Measurements from ENCODE around the gene RBM4. TPM values are rescaled to one million over a fixed set of nuclear protein-coding genes. Genes with fewer than 3 reads are reported as not detected.

The RBM4 gene
- total and polyA plus RNA-seq, 4 donors: 93.0 to 204 (median 169) TPM

DNA sequence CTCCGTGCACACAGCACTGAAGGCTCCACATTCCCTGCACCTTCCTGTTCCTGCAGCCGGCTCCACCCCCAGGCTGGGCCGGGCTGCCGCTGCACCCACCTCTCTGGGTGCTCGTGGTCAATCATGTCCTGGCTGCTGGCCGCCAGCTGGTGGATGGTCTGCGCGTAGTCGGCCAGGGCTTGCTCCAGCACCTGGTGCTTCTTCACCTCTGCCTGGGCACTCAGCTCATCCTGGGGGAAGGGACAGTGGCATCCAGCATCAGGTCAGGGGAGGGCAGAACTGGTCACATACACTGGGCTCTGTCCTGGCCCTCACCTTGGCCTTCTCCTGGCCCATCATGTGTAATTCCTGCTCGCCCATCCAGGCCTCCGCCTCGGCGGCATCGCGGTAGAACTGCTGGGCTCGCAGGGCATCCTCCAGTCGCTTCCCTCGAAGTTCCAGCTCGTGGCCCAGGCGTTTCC, 54.4 kb downstream of the RBM4 start:
- Histone ChIP-seq H3K4me1 (ENCODE audit: control insufficient read depth, insufficient read depth, low read length) (peaks cover 9% of the 10 kb centered on the region), H3K4me3 (ENCODE audit: low read depth, low read length) (no peak overlapping the region), H3K36me3 (ENCODE audit: control insufficient read depth, insufficient read depth, low read length) (peaks cover 92% of the 10 kb centered on the region), H3K9me3 (ENCODE audit: control insufficient read depth, insufficient read depth, low read length) (no peaks in the 10 kb centered on the region), H3K27ac (ENCODE audit: low read depth, low read length) (no peak overlapping the region), H3K27me3 (ENCODE audit: control insufficient read depth, insufficient read depth, low read length) (no peaks in the 10 kb centered on the region)
- DNase-seq (ENCODE audit: low read depth in 4 of 6, low spot score in 6 of 6): no peak
- 94% methylated on average over 20 of the region's 20 CpGs for WGBS (ENCODE audit: insufficient coverage)

DNA sequence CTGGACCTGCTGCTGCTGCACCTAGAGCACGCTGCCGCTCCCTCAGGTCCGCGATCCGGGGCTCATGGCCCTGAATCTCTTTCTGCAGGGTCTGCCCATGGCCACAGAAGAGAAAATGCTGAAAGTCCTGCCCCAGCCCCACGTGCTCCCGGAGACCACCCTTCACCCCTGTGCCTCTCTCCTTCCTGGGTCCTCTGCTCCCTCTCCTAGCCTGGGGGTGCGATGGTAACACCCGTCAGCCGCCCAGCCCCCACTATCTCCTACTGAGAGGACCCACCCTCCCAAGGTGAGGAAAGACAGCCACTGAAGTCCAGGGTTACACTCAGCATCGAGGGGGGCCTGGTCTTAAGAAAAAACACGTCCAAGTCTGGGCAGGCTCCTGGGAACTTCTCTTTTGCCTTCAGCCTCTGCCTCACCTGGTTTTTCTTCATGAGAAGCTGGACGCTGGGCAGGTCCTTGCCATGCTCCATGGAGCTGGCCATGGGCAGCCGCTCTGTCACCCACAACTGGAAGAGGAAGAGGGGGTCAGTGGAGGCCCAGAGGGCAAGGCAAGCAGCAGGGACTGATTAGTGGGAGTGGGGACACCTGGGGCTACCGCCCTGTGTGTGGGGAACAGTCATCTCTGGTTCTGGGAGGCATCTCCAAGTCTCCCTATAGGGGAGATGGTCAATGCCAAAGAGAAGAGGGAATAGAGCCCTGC, 55.0 kb downstream of the RBM4 start:
- H3K27ac ChIP-seq (ENCODE audit: low read depth, low read length): no peak overlapping the region
- H3K36me3 ChIP-seq (ENCODE audit: control insufficient read depth, insufficient read depth, low read length): peaks cover 91% of the 10 kb centered on the region
- H3K27me3 ChIP-seq (ENCODE audit: control insufficient read depth, insufficient read depth, low read length): no peaks in the 10 kb centered on the region
- H3K4me3 ChIP-seq (ENCODE audit: low read depth, low read length): no peak overlapping the region
- no peaks in the 10 kb centered on the region for H3K9me3 ChIP-seq (ENCODE audit: control insufficient read depth, insufficient read depth, low read length)
- DNase-seq (ENCODE audit: low read depth in 4 of 6, low spot score in 6 of 6): no peak
- H3K4me1 ChIP-seq (ENCODE audit: control insufficient read depth, insufficient read depth, low read length): peaks cover 9% of the 10 kb centered on the region
- WGBS (ENCODE audit: insufficient coverage): 96% methylated on average over 14 of the region's 15 CpGs

DNA sequence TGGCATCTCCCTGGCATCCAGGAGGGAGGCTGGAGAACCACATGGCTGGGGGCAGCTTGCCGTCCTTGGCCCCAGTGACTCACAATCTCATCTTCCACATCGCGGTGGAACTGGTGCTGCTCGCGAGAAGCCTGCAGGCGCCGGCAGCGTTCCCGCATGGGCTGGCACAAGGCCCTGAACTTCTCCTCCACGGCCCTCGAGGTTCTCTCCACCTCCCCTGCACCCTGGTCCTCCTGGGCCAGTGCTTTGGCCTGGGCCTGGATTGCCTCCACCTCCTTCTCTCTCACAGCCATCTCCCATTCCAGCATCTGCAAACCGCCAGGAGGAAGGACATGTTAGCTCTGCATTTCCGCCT, 55.5 kb downstream of the RBM4 start:
- H3K27ac ChIP-seq (ENCODE audit: low read depth, low read length): no peak overlapping the region
- WGBS (ENCODE audit: insufficient coverage): 97% methylated on average over 13 of the region's 13 CpGs
- no peak overlapping the region for H3K4me3 ChIP-seq (ENCODE audit: low read depth, low read length)
- H3K27me3 ChIP-seq (ENCODE audit: control insufficient read depth, insufficient read depth, low read length): no peaks in the 10 kb centered on the region
- H3K4me1 ChIP-seq (ENCODE audit: control insufficient read depth, insufficient read depth, low read length): peaks cover 9% of the 10 kb centered on the region
- H3K36me3 ChIP-seq (ENCODE audit: control insufficient read depth, insufficient read depth, low read length): peaks cover 91% of the 10 kb centered on the region
- no peaks in the 10 kb centered on the region for H3K9me3 ChIP-seq (ENCODE audit: control insufficient read depth, insufficient read depth, low read length)
- no peak for DNase-seq (ENCODE audit: low read depth in 4 of 6, low spot score in 6 of 6)

DNA sequence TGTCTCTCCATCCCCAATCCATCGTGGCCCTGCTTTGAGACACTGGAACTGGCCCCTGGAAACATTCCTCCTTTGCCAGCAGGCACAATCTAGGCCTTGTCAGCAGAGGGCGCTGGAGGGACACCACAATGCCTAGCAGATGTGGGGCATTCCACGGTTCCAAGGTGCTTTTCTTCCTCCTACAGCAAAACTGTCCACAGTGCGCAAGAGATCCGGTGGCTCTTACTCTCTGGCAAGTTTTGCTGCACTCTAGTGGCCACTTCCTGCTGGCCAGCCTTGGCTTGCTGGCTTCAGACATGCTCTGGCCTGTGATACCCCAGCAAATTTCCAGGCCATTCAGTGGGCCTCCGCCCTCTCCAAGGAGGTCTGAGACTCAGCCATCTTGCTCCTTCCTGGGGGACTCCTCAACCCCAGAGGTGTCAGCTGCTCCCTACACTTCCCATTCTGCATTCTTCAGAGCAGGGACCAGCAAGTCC, 56.3 kb downstream of the RBM4 start:
- 18% methylated on average over 6 of the region's 6 CpGs for WGBS (ENCODE audit: insufficient coverage)
- Histone ChIP-seq H3K27me3 (ENCODE audit: control insufficient read depth, insufficient read depth, low read length) (no peaks in the 10 kb centered on the region), H3K36me3 (ENCODE audit: control insufficient read depth, insufficient read depth, low read length) (peaks cover 91% of the 10 kb centered on the region), H3K27ac (ENCODE audit: low read depth, low read length) (no peak overlapping the region), H3K9me3 (ENCODE audit: control insufficient read depth, insufficient read depth, low read length) (peaks cover 2% of the 10 kb centered on the region), H3K4me1 (ENCODE audit: control insufficient read depth, insufficient read depth, low read length) (peaks cover 9% of the 10 kb centered on the region), H3K4me3 (ENCODE audit: low read depth, low read length) (no peak overlapping the region)
- peak; percentile 36 to 91 (median 69) for DNase-seq (ENCODE audit: low read depth in 4 of 6, low spot score in 6 of 6)

Small RNAs within 50 kb of the gene (small RNA-seq; reads per million reads assigned to genes)
- not detected for gene RNU4-39P (ENCODE audit: low replicate concordance)

Other genes with a start within 250 kb of the RBM4 start
- gene NPAS4, start 217.7 kb upstream of the RBM4 start, total RNA-seq: 1 to 10 TPM in 1 of 2 donors, under 1 TPM in 1; 0.11 to 1.8 TPM
- gene NPAS4, start 217.7 kb upstream of the RBM4 start, polyA plus RNA-seq (ENCODE audit: insufficient read length in 2 of 2): under 1 TPM; 0.33 to 0.44 TPM
- gene MRPL11, start 199.9 kb upstream of the RBM4 start, total RNA-seq: 10 to 100 TPM; 15.5 to 53.4 TPM
- gene MRPL11, start 199.9 kb upstream of the RBM4 start, polyA plus RNA-seq (ENCODE audit: insufficient read length in 2 of 2): 10 to 100 TPM; 39.2 to 41.0 TPM
- 10 to 100 TPM; 12.6 to 14.6 TPM for gene PELI3, start 171.8 kb upstream of the RBM4 start, total RNA-seq
- gene PELI3, start 171.8 kb upstream of the RBM4 start, polyA plus RNA-seq (ENCODE audit: insufficient read length in 2 of 2): 10 to 100 TPM; 20.4 to 24.3 TPM
- 10 to 100 TPM; 23.3 to 25.1 TPM for gene DPP3, start 158.3 kb upstream of the RBM4 start, total RNA-seq
- 10 to 100 TPM; 32.5 to 37.1 TPM for gene DPP3, start 158.3 kb upstream of the RBM4 start, polyA plus RNA-seq (ENCODE audit: insufficient read length in 2 of 2)
- 10 to 100 TPM; 39.8 to 61.1 TPM for gene BBS1, start 128.1 kb upstream of the RBM4 start, total RNA-seq
- 10 to 100 TPM; 50.1 to 77.1 TPM for gene BBS1, start 128.1 kb upstream of the RBM4 start, polyA plus RNA-seq (ENCODE audit: insufficient read length in 2 of 2)
- 1 to 10 TPM; 6.3 to 7.5 TPM for gene ZDHHC24, start 92.7 kb upstream of the RBM4 start, total RNA-seq
- 10 to 100 TPM in 1 of 2 donors, 1 to 10 TPM in 1; 8.6 to 13.2 TPM for gene ZDHHC24, start 92.7 kb upstream of the RBM4 start, polyA plus RNA-seq (ENCODE audit: insufficient read length in 2 of 2)
- gene ACTN3, start 91.8 kb upstream of the RBM4 start, total RNA-seq: under 1 TPM; 0.10 to 0.33 TPM
- gene ACTN3, start 91.8 kb upstream of the RBM4 start, polyA plus RNA-seq (ENCODE audit: insufficient read length in 2 of 2): under 1 TPM; 0.38 to 0.39 TPM
- gene CTSF, start 70.1 kb upstream of the RBM4 start, total RNA-seq: 100 to 1,000 TPM in 1 of 2 donors, 10 to 100 TPM in 1; 50.2 to 102 TPM
- gene CTSF, start 70.1 kb upstream of the RBM4 start, polyA plus RNA-seq (ENCODE audit: insufficient read length in 2 of 2): 10 to 100 TPM; 79.4 to 80.3 TPM
- under 1 TPM; 0.59 to 0.77 TPM for gene CCDC87, start 45.6 kb upstream of the RBM4 start, total RNA-seq
- gene CCDC87, start 45.6 kb upstream of the RBM4 start, polyA plus RNA-seq (ENCODE audit: insufficient read length in 2 of 2): under 1 TPM; 0.21 to 0.32 TPM
- 10 to 100 TPM; 17.0 to 76.3 TPM for gene CCS, start 45.5 kb upstream of the RBM4 start, total RNA-seq
- gene CCS, start 45.5 kb upstream of the RBM4 start, polyA plus RNA-seq (ENCODE audit: insufficient read length in 2 of 2): 10 to 100 TPM; 47.0 to 81.4 TPM
- gene RBM14, start 22.1 kb upstream of the RBM4 start, total RNA-seq: 10 to 100 TPM; 34.8 to 51.1 TPM
- 10 to 100 TPM; 67.5 to 93.8 TPM for gene RBM14, start 22.1 kb upstream of the RBM4 start, polyA plus RNA-seq (ENCODE audit: insufficient read length in 2 of 2)
- 10 to 100 TPM; 45.1 to 53.2 TPM for gene RBM4B, start 39.2 kb downstream of the RBM4 start, total RNA-seq
- 10 to 100 TPM; 77.5 to 89.0 TPM for gene RBM4B, start 39.2 kb downstream of the RBM4 start, polyA plus RNA-seq (ENCODE audit: insufficient read length in 2 of 2)
- 10 to 100 TPM; 34.6 to 69.9 TPM for gene SPTBN2, start 90.5 kb downstream of the RBM4 start, total RNA-seq
- 10 to 100 TPM; 78.4 to 88.2 TPM for gene SPTBN2, start 90.5 kb downstream of the RBM4 start, polyA plus RNA-seq (ENCODE audit: insufficient read length in 2 of 2)
- 10 to 100 TPM in 1 of 2 donors, 1 to 10 TPM in 1; 9.8 to 17.5 TPM for gene RCE1, start 204.7 kb downstream of the RBM4 start, total RNA-seq
- gene RCE1, start 204.7 kb downstream of the RBM4 start, polyA plus RNA-seq (ENCODE audit: insufficient read length in 2 of 2): 10 to 100 TPM; 22.6 to 32.1 TPM
- 10 to 100 TPM; 17.8 to 42.2 TPM for gene LRFN4, start 218.4 kb downstream of the RBM4 start, total RNA-seq
- 10 to 100 TPM; 76.6 to 76.9 TPM for gene LRFN4, start 218.4 kb downstream of the RBM4 start, polyA plus RNA-seq (ENCODE audit: insufficient read length in 2 of 2)